NCI-H146 (cell line): Measurements from ENCODE around the gene TJP2.
A peak's percentile ranks its signal among the peaks of the same experiment; 100 is the strongest.
"Not testable (repeated sequence)": the region's sequence is repeated elsewhere in the genome, so short reads cannot be mapped to it uniquely, and the experiment has no call there.

Experiments
- DNase-seq: peaks from one replicate; lab custom pipeline; 2025; lab: John Stamatoyannopoulos, UW

The TJP2 gene

GRCh38 chr9:69158471-69158870 is 15.6 kb upstream of the TJP2 start:
- DNase-seq: no peak

- DNase-seq: not testable (repeated sequence)
These were observed 9.5 kb upstream of the TJP2 start for GRCh38 chr9:69164573-69164972.

- DNase-seq: no peak
These were observed 8.5 kb upstream of the TJP2 start for GRCh38 chr9:69165581-69165980.

GRCh38 chr9:69168709-69169217 is 5.3 kb upstream of the TJP2 start:
- peak; percentile 84 for DNase-seq

- DNase-seq: no peak
These were observed 3.8 kb upstream of the TJP2 start for GRCh38 chr9:69170231-69170630.

- DNase-seq: no peak
These were observed 3.0 kb upstream of the TJP2 start for GRCh38 chr9:69171049-69171448.

- DNase-seq: no peak
These were observed 2.6 kb upstream of the TJP2 start for GRCh38 chr9:69171517-69171916.

GRCh38 chr9:69172895-69173294 is 1.2 kb upstream of the TJP2 start:
- DNase-seq: no peak

GRCh38 chr9:69173497-69173890 is 583 bp upstream of the TJP2 start:
- no peak for DNase-seq

- DNase-seq: peak; percentile 42
These were observed 763 bp downstream of the TJP2 start for GRCh38 chr9:69174616-69175463.

GRCh38 chr9:69175486-69175885 is 1.4 kb downstream of the TJP2 start:
- DNase-seq: no peak

GRCh38 chr9:69176471-69177171 is 2.5 kb downstream of the TJP2 start:
- no peak for DNase-seq

GRCh38 chr9:69178583-69179011 is 4.5 kb downstream of the TJP2 start:
- no peak for DNase-seq

- no peak for DNase-seq
These were observed 5.0 kb downstream of the TJP2 start for GRCh38 chr9:69179037-69179436.

GRCh38 chr9:69180200-69180599 is 6.1 kb downstream of the TJP2 start:
- DNase-seq: no peak

GRCh38 chr9:69180670-69181069 is 6.6 kb downstream of the TJP2 start:
- peak; percentile 16 for DNase-seq

- no peak for DNase-seq
These were observed 7.9 kb downstream of the TJP2 start for GRCh38 chr9:69181908-69182353.

GRCh38 chr9:69184266-69184665 is 10.2 kb downstream of the TJP2 start:
- no peak for DNase-seq

GRCh38 chr9:69186841-69187611 is 12.9 kb downstream of the TJP2 start:
- DNase-seq: no peak

- DNase-seq: no peak
These were observed 14.9 kb downstream of the TJP2 start for GRCh38 chr9:69188975-69189374.

GRCh38 chr9:69190086-69190862 is 16.2 kb downstream of the TJP2 start:
- no peak for DNase-seq

GRCh38 chr9:69190863-69191181 is 16.7 kb downstream of the TJP2 start:
- no peak for DNase-seq
